SH-SY5Y (cell line): ENCODE measurements around the gene GABARAP.

Experiments used
- GATA2 ChIP-seq: IDR thresholded peaks from 2 replicates; pipeline ENCODE4 v1.6.1; 2011; ENCODE audit warnings: mild to moderate bottlenecking, low read depth, low read length
- GATA3 ChIP-seq: IDR thresholded peaks from 2 replicates; pipeline ENCODE4 v1.6.1; 2011; ENCODE audit warnings: low read depth, mild to moderate bottlenecking, low read length, moderate library complexity

DNA sequence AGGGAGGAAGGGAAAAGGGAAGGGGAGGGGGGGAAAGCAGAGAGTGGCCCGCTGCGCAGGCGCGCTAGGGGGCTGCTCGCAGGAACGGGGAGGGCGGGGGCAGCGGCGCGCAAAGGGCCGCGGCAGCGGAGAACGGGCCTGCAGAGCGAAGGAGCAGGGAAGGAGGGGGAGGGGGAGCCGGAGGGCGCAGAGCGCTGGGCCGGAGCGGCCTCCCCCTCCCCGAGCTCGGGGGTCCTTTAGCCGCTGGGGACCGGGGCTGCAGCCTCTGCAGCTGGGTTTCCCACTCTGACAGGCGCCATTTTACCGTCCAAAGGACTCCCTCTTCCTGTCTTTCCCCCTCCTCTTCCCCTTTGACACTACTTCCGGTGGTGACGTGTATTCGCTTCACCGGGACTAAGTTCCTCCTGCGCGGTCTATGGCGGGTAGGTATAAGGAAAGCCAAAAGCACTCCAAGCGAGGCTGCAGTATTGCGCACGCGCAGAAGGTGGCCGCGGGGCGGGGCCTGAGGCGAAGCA lies 9.5 kb upstream of the GABARAP start, which contains the start of gene CTDNEP1:
- TF ChIP-seq GATA3, result no peak
- no peak for TF ChIP-seq GATA2
